ENCODE measurements around the gene CLIC3. TPM values are rescaled to one million over a fixed set of nuclear protein-coding genes. Genes with fewer than 3 reads are reported as not detected.

Gene CLIC3
- total RNA-seq, 3 donors from 2014 or later (not counting 1 experiment from before 2014, with no cell fraction given) = 144 to 286 (median 161) TPM

GRCh38 chr9:137012694-137013570, 16.6 kb upstream of the CLIC3 start:
- Mint-ChIP-seq H3K9me3 (no peaks in the 10 kb centered on the region), H3K4me3 (no peak overlapping the region), H3K36me3 (no peaks in the 10 kb centered on the region), H3K27ac (no peak overlapping the region), H3K4me1 (peaks cover 0 to 3% of the 10 kb centered on the region in 2 donors), H3K27me3 (ENCODE audit: low read depth in 2 of 2) (no peaks in the 10 kb centered on the region)
- Histone ChIP-seq H3K4me1 (ENCODE audit: control insufficient read depth, insufficient read depth, low read length) (no peaks in the 10 kb centered on the region), H3K27ac (ENCODE audit: low read length) (no peak overlapping the region), H3K9me3 (ENCODE audit: control insufficient read depth, insufficient read depth, low read length) (no peaks in the 10 kb centered on the region), H3K36me3 (ENCODE audit: control insufficient read depth, insufficient read depth, low read length) (peaks cover 72% of the 10 kb centered on the region), H3K4me3 (ENCODE audit: low read length) (no peak overlapping the region), H3K27me3 (ENCODE audit: control insufficient read depth, insufficient read depth, low read length) (no peaks in the 10 kb centered on the region)
- WGBS (ENCODE audit: insufficient coverage) = 96% methylated on average over 67 of the region's 67 CpGs
- DNase-seq = no peak
- ATAC-seq = no peak
- intact Hi-C loops (cut with micrococcal nuclease) = no loop called here
- no peak for TF ChIP-seq CTCF (IDR thresholded peaks at IDR 0.05)

GRCh38 chr9:137011907-137012675, 15.7 kb upstream of the CLIC3 start:
- no peaks in the 10 kb centered on the region for H3K27me3 Mint-ChIP-seq (ENCODE audit: low read depth in 2 of 2)
- Histone ChIP-seq H3K36me3 (ENCODE audit: control insufficient read depth, insufficient read depth, low read length) (peaks cover 67% of the 10 kb centered on the region), H3K27me3 (ENCODE audit: control insufficient read depth, insufficient read depth, low read length) (no peaks in the 10 kb centered on the region), H3K4me1 (ENCODE audit: control insufficient read depth, insufficient read depth, low read length) (no peaks in the 10 kb centered on the region), H3K9me3 (ENCODE audit: control insufficient read depth, insufficient read depth, low read length) (no peaks in the 10 kb centered on the region), H3K4me3 (ENCODE audit: low read length) (no peak overlapping the region), H3K27ac (ENCODE audit: low read length) (no peak overlapping the region)
- no peak overlapping the region for H3K27ac Mint-ChIP-seq
- peaks cover 0 to 3% of the 10 kb centered on the region in 2 donors for H3K4me1 Mint-ChIP-seq
- intact Hi-C loops (cut with micrococcal nuclease) = no loop called here
- no peak overlapping the region for H3K4me3 Mint-ChIP-seq
- no peak for ATAC-seq
- no peak for DNase-seq
- no peaks in the 10 kb centered on the region for H3K36me3 Mint-ChIP-seq
- TF ChIP-seq CTCF (IDR thresholded peaks at IDR 0.05) = no peak
- no peaks in the 10 kb centered on the region for H3K9me3 Mint-ChIP-seq
- 91% methylated on average over 39 of the region's 39 CpGs for WGBS (ENCODE audit: insufficient coverage)

- TF ChIP-seq CTCF (IDR thresholded peaks at IDR 0.05) = no peak
- no peaks in the 10 kb centered on the region for H3K9me3 Mint-ChIP-seq
Measured at GRCh38 chr9:137011156-137011555, 14.8 kb upstream of the CLIC3 start.

More at GRCh38 chr9:137011156-137011555, 14.8 kb upstream of the CLIC3 start:
- no peaks in the 10 kb centered on the region for H3K9me3 ChIP-seq (ENCODE audit: control insufficient read depth, insufficient read depth, low read length)
- WGBS (ENCODE audit: insufficient coverage) = 94% methylated on average over 24 of the region's 24 CpGs
- no peaks in the 10 kb centered on the region for H3K27me3 ChIP-seq (ENCODE audit: control insufficient read depth, insufficient read depth, low read length)
- DNase-seq (no peak), ATAC-seq (no peak)
- no peak overlapping the region for H3K4me3 ChIP-seq (ENCODE audit: low read length)
- Mint-ChIP-seq H3K4me1 (peaks cover 5 to 8% of the 10 kb centered on the region in 2 donors), H3K36me3 (no peaks in the 10 kb centered on the region), H3K27me3 (ENCODE audit: low read depth in 2 of 2) (no peaks in the 10 kb centered on the region), H3K4me3 (no peak overlapping the region), H3K27ac (no peak overlapping the region)
- H3K4me1 ChIP-seq (ENCODE audit: control insufficient read depth, insufficient read depth, low read length) = peaks cover 8% of the 10 kb centered on the region
- intact Hi-C loops (cut with micrococcal nuclease) = no loop called here
- peaks cover 58% of the 10 kb centered on the region for H3K36me3 ChIP-seq (ENCODE audit: control insufficient read depth, insufficient read depth, low read length)
- no peak overlapping the region for H3K27ac ChIP-seq (ENCODE audit: low read length)
